HG02973 (cell line): Measurements from ENCODE around the gene PLS1.

Experiments
- ATAC-seq: cut with Tn5 transposase; IDR thresholded peaks from one replicate; pipeline ENCODE4 v1.9.1; 2021; ENCODE audit warnings: moderate library complexity; ENCODE audit not compliant: unreplicated experiment

Gene PLS1

DNA sequence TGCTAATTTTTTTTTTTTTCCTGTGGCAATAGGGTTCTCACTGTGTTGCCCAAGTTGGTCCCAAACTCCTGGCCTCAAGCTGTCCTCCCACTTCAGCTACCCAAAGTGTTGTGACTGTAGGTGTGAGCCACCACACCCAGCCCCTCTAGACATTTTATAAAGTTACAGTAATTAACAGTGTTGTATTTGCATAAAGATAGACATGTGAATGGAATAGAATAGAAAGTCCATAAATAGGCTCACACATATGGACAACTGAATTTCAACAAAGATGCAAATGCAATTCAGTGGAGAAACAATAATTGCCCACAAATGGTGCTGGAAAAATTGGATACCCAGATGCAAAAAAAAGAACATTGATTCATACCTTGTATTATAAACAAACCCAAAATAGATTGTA is 39.9 kb downstream of the PLS1 start:
- no peak for ATAC-seq

DNA sequence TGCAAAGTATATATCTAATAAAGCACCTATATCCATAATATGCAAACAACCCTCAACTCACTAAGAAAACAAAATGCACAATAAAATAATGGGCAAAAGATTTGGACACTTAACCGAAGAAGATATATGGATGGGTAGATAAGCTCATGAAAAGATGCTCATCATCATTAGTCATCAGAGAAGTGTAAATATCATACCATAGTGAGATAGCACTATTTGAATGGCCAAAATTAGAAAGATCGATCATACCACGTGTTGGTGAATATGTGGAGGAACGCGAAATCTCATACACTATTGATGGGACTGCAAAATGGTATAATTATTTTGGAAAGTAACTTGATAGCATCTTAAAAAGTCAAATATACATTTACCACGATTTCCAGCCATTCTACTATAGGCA is 40.5 kb downstream of the PLS1 start:
- no peak for ATAC-seq

DNA sequence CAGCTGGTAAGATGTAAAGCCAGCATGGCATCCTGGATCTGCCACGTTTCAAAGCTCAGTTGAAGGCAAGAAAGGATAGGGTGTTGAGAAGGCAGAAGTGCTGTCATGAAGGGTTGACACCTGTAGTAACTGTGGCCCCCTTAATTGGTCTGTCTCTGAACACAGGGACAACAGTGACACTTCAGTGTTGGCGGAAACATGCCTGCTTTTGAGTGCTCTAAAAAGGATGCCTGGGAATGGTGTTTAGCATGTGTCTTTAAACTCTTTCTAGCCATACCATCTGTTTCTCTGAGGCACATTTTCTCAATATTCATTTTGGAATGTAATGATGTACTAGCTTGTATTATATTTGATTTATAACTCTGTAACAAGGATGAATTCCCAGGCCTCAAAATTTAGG is 42.1 kb downstream of the PLS1 start:
- ATAC-seq, result no peak

DNA sequence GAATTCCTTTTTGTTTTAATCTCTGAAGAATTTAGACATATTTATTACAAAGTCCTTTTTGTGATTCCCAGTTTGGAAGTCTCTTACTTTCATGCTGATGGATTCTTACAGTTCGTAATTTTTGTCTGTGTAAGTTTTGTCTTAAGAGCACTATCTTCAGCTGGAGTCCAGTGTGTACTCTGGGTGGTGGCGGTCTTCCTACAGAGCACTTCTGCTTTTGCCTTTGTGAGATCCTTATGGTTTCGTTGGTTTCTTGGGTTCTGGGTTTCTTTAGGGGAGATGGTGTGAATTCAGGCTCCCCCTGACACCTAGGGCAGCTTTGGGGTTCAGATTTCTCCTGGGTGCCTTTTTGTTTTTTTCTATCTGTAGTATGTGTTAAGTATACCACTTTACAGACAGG is 45.3 kb downstream of the PLS1 start:
- no peak for ATAC-seq

DNA sequence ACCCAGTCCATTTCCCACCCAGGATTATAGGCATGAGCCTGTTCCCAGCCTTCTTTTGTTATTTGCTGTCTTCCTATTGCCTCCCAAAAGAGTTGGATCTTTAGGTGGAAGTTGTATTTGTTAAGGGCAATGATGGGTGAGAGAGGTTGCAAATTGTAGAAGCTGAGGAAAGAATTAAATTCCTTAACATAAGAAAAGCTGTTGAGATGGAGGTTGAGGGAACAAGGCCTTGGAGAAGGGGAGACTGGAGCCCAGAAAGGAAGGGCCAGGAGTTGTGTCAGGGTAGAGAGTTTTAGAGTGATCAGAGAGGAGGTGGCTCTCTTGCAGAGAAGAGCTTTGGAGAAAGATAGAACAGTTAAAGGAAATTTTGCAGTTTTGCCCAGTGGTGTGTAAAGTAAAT is 46.8 kb downstream of the PLS1 start:
- ATAC-seq, result no peak

DNA sequence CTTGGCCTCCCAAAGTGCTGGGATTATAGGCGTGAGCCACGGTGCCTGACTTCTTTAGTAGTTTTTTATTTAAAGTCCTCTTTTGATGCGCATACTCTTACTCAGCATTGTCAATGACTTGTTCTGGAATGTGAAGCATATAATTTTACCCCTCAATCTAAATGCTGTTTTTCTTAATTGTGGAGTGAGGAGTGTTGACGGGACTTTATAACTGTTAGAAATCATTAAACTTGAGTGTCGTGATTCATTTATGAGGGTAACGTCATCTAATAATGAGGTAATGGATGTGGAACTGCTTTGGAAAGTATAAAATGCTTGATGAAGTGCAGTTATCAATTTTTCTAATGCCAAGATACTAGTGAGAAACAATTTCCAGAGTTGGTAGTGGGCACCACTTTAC is 48.3 kb downstream of the PLS1 start:
- ATAC-seq, result no peak

DNA sequence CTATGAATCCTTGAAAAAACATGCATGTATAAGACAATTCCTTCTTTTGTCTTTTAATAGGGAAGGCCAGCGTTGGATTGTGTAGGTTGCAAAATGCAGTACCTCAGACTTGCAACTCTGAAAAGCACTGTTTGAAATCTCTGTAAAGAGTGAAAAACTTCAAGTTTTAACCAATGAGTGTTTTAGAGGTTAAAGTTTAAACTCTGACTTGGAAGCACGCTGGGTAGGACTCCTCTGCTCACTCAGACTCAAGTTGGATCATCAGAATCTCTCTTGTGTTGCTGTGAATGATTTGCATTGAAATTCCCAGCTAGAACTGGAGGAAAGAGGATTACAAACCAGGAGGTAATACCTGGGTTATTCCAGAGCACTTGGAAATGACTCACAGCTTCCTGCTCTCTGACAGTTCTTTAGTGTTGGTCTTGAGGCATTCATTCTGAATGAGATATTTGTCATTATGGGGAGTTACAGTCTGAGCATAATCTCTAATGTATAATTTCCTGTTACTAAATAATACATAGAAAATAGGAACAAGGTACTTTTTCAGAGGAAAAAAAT is 49.1 kb downstream of the PLS1 start:
- no peak for ATAC-seq

DNA sequence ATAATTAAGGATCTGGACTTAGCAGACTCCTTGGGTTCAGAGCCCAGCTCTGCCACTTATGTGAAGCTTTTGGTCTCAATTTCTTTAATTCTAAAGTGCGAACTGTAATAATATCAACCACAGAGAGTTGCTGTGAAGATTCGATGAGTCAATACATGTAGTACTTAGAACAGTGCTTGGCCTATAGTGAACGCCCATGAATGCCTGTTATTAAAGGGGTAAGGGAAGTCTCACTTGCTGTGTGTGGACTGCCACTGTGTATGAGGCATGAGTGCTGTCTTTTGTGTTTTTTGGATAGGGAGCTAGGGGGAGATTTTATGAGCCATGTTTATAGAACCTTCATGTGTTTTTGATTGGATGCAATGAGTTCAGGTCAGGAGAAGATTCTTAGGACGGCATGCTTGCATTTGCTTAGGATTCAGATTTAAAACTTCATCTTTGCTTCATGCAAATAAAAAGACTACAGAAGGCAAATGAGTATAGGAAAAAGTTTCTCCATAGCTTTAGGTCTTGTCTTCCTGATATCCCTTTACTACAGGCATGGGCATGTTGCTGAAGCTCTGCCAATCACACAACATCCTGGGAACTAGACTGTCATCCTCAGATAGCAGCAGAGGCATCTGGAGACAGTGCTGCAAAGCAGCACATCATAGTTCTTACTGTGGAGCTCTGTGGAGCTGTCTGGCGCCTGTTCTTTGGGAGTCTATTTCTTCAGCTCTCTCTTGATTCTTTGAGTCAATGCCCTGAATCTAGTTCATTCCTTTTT is 50.0 kb downstream of the PLS1 start:
- ATAC-seq, result no peak

DNA sequence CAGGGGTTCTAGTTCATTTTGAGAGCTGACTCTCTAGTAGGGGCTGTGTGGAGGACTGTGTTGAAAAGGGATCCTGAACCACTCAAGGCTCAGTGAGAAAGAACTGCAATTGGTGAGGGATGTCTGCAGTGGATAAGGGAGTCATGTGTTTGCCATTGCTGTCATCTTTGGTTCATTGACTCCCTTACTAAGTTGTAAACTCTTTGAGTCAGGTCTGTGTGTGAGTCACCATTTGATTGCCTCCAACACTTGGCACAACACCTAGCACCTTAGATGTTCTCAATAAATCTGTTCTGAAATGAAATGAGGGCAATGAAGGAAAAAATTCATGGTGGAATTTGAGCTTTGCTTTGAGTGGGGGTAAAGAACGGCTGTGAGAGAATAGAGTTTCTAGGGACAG is 51.7 kb downstream of the PLS1 start:
- ATAC-seq, result no peak

DNA sequence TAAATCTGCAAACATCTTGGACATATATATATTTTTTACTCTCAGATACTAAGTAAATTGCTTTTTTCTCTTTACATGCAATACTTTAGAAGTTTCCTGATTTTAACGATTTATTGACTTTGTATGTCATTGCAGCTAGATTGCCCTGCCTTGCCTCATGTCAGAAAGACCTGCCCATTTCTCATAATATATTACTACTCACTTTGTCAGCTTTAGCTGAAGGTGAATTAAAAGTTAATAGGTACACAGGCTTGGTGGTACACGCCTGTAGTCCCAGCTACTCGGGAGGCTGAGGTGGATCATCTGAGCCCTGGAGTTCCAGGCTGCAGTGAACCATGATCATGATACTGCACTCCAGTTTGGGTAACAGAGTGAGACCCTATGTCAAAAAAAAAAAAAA is 52.8 kb downstream of the PLS1 start:
- ATAC-seq, result no peak

DNA sequence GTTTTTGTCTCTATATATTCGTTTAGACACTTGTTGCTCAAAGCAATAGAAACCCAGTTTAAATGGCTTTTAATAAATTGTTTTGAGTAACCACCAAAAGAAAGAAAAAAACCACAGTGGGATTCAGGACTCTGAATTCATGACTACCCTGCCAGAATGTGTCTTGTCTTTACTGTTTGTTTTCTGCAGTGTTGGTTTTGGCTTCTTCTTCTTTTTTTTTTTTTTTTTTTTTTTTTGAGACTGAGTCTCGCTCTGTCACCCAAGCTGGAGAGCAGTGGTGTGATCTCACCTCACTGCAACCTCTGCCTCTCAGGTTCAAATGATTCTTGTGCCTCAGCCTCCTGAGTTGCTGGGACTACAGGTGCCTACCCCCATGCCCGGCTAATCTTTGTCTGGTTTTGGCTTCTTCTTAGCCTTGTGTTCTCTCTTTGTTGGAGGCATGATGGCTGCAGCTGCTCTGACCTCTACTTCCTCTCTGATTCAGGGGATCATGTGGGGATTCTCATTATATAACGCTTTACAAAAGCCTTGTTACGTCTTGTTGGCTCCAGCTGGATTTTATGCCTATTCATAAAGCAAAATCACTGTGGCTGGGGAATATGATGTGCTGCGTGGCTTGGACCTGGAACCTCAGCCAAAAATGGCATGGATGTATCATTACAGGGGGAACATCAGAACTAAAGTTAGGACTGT is 54.0 kb downstream of the PLS1 start:
- ATAC-seq, result no peak

DNA sequence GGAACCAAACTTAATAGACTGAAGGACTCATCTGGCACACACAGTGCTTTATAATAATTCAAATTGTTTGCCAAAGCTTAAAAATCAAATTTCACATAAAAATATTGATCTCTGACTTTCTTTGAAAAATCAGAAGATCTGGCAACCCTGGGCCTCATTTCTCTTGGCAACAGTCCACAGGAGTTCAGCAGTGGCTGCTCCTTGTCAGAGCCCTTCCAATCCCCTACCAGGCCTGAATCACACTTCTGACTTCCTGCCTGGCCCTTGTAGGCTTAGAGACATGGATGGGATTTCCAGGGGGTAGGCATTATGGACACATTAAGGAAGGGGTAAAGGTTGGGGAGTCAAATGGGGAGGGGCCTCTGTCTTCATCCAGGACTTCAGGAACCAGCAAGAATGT is 55.5 kb downstream of the PLS1 start:
- ATAC-seq, result no peak

DNA sequence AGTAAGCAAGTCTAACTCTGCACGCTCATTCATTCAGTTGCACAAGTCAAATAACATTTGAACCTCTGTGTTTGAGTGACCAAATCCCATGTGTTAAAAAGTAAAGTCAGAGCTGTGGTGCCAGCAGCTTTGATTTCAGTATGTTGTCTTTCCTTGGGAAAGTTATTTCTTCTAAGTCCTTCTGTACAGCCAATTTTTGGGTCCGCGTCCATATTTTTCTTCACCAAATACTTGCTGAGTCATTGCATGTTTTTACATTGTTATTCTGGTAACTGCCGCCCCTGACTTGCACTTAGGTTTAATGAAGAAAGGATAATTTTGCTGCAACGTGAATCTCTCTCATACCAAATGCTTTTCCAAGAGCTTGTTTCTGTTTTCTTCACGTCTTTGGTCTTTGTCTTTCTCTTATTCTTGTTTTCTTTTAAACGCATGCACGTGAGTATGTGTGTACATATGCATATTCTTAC is 56.7 kb downstream of the PLS1 start:
- ATAC-seq, result no peak

DNA sequence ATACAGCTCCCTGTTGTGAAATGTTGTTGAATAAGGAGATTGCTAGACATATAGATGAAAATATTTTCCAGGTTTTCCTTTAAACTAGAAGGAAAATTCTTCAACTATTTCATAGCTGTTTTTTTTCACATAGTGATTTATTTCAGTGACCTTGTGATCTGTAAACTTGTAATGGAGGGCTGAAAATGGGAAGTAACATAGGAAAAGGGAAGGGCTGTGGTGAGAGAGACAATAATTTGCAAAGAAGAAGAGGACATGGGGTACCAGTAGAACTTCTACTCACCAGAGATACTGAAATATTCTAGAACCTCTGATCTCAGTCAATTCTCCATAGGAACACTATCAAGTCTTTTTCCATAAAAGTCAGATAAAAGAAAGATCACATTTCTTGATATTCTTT is 60.4 kb downstream of the PLS1 start:
- ATAC-seq, result no peak

DNA sequence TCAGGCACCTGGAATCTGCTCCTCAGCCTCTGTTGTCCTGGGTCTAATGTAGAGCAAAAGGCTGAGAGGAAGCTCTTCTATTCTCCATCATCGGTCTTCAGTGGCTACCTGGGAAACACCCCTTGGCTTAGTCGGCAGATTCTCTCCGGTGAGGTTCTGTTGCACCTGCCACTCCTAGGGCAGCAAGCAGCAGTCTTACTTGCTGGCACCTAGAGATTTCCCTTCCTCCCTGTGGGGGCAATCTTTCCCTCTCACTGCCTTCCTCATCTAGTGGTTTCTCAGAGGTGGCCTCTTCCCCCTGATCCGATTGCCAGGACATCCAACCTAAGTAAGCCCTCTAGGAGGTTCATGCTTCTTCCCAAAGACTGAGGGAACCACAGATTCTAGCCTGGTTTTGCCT is 60.8 kb downstream of the PLS1 start:
- ATAC-seq, result no peak

DNA sequence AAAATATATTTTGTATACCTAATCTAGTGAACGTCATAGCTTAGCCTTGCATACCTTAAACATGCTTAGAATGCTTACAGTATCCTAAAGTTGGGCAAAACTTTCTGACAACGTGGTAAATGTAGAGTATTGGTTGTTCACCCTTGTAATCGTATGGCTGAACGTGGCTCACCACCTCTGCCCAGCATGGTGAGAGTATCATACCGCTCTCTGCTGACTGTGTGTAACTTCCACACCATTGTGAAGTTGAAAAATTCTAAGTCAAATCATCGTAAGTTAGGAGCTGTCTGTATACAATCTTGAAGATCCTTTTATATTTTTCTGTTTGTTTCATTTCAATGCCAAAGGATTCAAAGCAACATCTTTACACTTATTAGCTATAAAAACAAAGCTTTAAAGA is 64.2 kb downstream of the PLS1 start:
- ATAC-seq, result no peak

DNA sequence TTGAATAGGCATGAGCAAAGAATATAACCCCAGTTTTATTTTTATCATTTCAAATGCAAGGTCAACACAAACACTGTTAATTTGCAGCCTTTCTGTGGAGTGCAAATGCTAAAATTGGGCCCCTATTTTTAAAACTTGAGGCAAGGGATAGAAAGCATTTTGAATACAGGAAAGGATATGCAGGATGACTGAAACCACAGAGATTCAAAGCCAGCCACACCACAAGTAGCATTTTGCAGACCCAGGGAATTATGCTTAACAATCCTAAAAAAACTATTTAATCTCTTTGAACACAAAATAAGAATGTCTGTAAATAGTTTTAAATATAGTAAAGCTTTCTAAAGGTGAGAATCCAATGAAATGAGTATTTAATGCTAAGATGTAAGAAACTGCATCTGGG is 64.7 kb downstream of the PLS1 start:
- no peak for ATAC-seq

DNA sequence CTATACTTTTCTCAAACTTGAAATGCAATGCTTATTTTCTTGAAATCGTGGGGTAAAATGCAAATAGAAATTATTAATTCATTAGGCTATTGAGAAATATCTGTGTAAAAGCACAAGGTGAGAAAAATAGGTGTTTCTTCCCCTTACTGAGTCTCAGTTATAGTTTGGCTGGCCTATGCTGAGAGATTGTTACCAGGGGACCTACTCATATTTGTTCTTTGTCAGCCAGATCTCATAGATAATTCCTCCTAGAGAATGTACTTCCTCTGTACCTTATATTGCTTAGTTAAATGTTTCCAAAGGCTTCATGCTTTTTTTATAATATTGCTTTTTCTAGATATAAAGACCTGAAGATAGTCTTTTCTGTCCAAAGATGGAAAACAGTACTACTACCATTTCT is 67.7 kb downstream of the PLS1 start:
- no peak for ATAC-seq

DNA sequence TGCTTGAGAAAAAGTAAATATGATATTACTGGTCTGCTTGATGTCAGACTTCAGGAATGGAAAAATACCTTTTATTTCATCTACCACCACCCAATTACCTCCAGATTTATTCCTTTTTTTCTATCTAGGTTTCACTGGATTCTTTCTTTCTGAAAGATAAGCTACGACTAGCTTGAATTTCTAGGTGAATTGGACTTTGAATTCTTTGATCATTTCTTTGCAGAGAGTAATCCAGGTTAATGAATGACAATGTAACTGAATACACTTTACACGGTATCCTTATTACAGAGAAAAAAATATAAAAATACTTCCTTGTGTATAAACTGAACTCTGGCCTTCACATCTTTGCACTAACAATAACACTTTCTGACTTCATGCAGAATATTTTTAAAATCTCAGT is 68.1 kb downstream of the PLS1 start:
- ATAC-seq, result no peak

DNA sequence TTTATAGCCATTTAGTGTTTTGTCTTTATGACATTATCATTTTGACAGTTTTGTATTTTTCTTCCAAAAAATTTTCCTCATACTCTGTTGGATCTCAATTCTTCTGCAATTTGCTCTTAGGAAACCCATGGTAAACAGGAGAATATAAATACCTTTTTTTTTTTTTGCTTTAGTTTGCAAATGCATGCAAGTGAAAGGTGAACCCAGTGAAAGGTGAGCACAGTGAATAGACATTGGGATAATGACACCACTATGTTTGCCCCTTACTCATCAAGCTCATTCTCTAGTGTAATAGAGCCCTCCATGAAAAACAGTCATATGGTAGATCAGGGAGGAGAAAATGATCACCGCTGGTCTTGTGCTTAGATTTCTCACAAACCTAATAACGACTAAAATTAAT is 68.6 kb downstream of the PLS1 start:
- no peak for ATAC-seq

DNA sequence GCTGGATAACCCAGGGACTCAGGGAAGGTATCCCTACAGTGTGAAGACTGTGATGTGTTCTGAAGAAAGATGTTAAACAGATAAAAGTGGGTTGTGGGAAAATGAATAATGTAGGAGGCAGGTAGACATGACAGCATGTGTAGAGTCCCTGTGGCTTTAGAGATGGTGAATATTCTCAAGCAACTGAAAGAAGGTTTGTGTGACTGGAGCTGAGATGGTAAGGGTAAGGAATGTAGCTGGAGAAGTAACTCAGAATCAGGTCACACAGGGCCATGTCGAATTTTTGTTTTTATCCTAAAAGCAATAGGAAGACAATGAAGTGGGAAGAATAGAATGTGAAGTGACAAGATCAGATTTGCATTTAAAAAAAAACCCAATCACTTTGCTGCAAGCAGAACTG is 73.9 kb downstream of the PLS1 start:
- ATAC-seq, result no peak

DNA sequence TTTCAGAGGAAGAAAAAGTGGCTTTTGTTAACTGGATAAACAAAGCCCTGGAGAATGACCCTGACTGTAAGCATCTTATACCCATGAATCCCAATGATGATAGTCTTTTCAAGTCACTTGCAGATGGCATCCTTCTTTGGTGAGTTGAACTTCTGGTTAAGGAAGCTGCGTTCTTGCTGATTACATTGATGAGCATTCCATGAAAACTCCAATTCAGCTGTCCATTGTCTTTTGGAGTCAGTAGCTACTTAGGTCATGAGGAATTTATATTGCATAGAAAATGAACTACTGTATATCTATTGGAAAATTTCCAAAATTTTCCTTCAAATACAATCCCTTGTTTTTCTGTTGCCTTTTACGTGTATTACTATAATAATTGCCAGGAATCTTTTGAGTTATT is 80.0 kb downstream of the PLS1 start:
- no peak for ATAC-seq
